NCI-H2227 (cell line): ENCODE results near the gene CCDC27.

Source experiments
- DNase-seq: peaks from one replicate; lab custom pipeline; 2025; ENCODE audit not compliant: unreplicated experiment; lab: John Stamatoyannopoulos, UW

CCDC27 gene

DNA sequence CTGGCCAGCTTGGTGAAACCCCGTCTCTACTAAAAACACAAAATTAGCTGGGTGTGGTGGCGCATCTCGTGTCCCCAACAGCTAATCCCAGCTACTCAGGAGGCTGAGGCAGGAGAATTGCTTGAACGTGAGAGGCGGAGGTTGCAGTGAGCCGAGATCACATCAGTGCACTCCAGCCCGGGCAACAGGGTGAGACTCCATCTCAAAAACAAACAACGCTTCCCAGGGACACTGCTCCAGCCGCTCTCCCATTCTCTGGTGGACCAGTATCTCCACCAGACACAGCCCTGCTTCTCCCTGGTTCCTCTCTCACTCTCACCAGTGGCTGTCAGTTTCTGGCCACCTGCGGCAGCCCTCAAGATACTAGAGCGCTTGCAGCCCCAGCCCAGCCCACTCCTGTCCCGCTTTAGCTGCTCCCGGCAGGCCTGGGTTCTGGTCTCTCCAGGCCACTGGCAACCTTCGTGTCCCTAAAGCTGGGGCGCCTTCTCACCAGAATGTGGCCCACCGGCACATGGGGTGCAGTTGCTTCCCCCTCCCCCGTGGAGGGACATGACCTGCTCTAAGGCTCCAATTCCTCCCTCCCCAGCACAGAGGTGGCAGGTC, 65.0 kb downstream of the CCDC27 start:
- no peak for DNase-seq

DNA sequence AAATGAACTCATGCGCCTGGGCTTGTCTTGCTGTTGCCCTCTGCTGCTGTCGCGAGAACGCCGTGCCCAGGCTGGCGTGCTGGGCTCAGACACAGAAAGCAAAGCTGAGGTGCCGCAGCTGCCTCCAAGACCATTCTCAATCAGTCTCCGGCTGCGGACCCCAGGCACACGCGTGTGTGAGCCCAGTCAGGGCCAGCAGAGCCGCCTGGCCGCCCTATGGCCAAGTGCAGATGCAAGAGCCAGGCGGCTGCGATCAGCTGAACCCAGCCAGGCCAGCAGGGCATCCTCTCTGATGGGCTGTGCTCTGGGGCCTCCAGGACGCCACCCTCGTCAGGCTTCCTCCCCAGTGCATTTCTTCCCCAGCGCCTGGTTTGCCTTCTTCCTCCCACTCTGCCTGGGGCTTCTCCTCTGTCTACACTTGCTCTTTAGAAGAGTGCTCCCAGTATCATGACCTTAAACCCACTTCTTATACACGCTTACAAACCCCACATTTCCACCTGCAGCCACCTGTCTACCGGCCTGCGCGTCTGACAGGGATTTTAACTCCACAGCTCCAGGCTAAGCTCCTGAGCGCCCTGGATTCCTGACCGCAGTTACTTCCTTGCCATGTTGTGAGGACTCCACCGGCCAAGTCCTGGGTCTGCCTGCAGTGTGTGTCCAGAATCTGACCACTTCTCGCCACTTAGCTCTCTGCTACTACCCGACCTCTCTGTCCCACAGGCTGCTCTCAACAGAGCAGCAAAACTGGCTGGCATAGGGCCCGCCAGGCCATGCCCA, 65.8 kb downstream of the CCDC27 start:
- DNase-seq = no peak

DNA sequence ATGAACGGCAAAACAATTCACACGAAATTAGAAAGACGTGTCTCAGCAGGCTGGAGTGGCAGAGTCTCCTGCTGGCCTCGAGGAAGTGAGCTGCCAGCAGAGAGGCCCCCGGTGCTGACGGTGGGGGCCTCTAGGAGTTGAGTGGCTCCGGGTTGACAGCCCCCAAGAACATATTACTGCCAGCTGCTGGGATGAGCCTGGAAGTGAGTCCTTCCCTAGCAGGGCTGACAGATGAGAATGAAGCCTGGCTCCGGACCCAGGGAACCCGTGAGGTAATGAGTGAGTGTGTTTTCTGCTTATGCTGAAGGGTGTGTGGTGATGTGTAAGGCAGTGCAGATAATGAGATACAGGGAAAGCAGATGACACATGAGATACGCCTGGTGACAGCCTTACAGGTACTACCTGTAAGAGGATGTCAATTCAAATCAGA, 67.5 kb downstream of the CCDC27 start:
- DNase-seq = no peak

DNA sequence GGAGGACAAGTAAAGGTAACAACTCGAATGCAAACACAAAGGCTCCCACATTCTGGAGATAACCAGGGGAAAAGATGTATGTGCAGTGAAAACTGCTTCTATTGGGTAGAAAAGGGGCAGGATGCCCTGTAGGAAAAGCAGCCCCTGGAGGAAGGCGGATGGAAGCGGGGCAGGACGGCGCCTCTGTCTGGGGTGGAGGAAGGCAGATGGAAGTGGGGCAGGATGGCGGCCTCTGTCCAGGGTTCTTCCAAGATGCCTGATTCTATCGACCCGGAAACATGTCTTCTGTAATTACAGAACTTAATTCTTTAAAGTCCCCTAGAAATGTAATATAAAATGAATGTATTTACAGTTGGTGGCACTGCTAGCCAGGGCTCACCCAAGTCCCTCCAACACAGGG, 68.1 kb downstream of the CCDC27 start:
- DNase-seq = no peak

DNA sequence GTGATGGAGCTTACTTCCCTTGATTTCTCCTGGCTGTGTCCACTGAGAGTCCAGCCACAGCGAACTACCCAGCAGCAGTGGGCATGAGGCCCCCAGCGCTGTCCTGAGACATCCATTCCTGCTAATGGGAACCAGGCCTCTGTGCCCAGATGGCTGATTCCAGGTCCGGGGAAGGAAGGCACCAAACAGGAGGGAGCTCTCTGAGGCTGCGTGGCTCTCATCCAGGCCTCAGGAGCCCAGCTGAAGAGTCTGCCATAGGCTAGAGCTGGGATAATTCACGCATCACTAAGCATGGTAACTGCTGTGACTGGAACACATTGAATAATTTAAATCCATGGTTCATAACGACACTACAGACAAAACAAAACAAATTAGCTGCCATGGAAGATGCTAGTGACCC, 68.8 kb downstream of the CCDC27 start:
- DNase-seq = no peak
